H1 (cell line): ENCODE data around the gene RIPK4. TPM values are rescaled to one million over a fixed set of nuclear protein-coding genes. Genes with fewer than 3 reads are reported as not detected.

Experiments
- CTCF ChIA-PET: fragments of 300-600 bp; sonication (Branson Sonifier 250); formaldehyde crosslinking; loops from one replicate; lab custom pipeline; 2021; ENCODE audit not compliant: partially characterized antibody; lab: Charles Lee
- POLR2A ChIA-PET: fragments of 300-600 bp; sonication (Branson Sonifier 250); formaldehyde crosslinking; loops from one replicate; lab custom pipeline; 2021; ENCODE audit warnings: inconsistent platforms; ENCODE audit not compliant: partially characterized antibody; lab: Charles Lee
- DNase-seq, 2 experiments: peaks; one replicate each; pipeline versions ENCODE4 v3.0.0 to v3.0.0-alpha.2; 2010 to 2022; ENCODE audit warnings: low spot score in 2 of 2, low read depth in 1 of 2, mixed read lengths in 1 of 2
- FAIRE-seq: peaks from 2 replicates; lab custom pipeline; 2011; peaks lifted over from hg19 to GRCh38; lab: Jason Lieb, UNC
- H2AFZ ChIP-seq: 2 replicates; pipeline ENCODE4 v1.8.1; 2012; ENCODE audit warnings: low read length, inconsistent platforms
- H2AK5ac ChIP-seq: 2 replicates; pipeline ENCODE4 v1.6.1; 2013; ENCODE audit warnings: low read depth, low read length
- H2BK120ac ChIP-seq: replicated peaks from 2 replicates; pipeline ENCODE3; 2013; ENCODE audit warnings: low read depth, low read length, inconsistent platforms
- H2BK12ac ChIP-seq: 2 replicates; pipeline ENCODE4 v1.6.1; 2013; ENCODE audit warnings: low read depth, low read length
- H2BK15ac ChIP-seq: 2 replicates; pipeline ENCODE4 v1.6.1; 2013; ENCODE audit warnings: low read length
- H2BK20ac ChIP-seq: 2 replicates; pipeline ENCODE4 v1.6.1; 2013; ENCODE audit warnings: low read length
- H2BK5ac ChIP-seq: 2 replicates; pipeline ENCODE4 v1.6.1; 2013; ENCODE audit warnings: low read depth, low read length
- H3K14ac ChIP-seq: 2 replicates; pipeline ENCODE4 v1.6.1; 2013; ENCODE audit warnings: inconsistent platforms; ENCODE audit not compliant: insufficient read length
- H3K18ac ChIP-seq: 2 replicates; pipeline ENCODE4 v1.6.1; 2013; ENCODE audit warnings: low read length; ENCODE audit errors: extremely low read depth
- H3K23ac ChIP-seq: 2 replicates; pipeline ENCODE4 v1.6.1; 2013; ENCODE audit warnings: inconsistent platforms; ENCODE audit not compliant: insufficient read length
- H3K23me2 ChIP-seq: 2 replicates; pipeline ENCODE4 v1.6.1; 2013; ENCODE audit warnings: low read depth, low read length
- H3K27ac ChIP-seq: 2 replicates; pipeline ENCODE4 v1.6.1; 2011; ENCODE audit warnings: low read depth, low read length, inconsistent platforms
- H3K27me3 ChIP-seq, 4 experiments: replicated peaks in 1 of 4; 1 replicate in 1 of 4; 2 replicates in 3 of 4; pipeline versions ENCODE4 v1.6.1 to v1.8.1; 2011 to 2013; ENCODE audit warnings: low read length in 3 of 4, mild to moderate bottlenecking in 3 of 4, inconsistent platforms in 2 of 4, mixed read lengths in 2 of 4, moderate library complexity in 1 of 4; ENCODE audit not compliant: control insufficient read depth in 3 of 4, insufficient read depth in 3 of 4; ENCODE audit errors: extremely low read depth in 1 of 4
- H3K36me3 ChIP-seq, 4 experiments: 2 replicates each; pipeline versions ENCODE4 v1.6.1 to v1.8.1; 2011 to 2013; ENCODE audit warnings: mild to moderate bottlenecking in 4 of 4, low read length in 3 of 4, moderate library complexity in 2 of 4, control low read depth in 1 of 4, inconsistent platforms in 1 of 4; ENCODE audit not compliant: insufficient read depth in 4 of 4, control insufficient read depth in 2 of 4
- H3K4ac ChIP-seq: replicated peaks from 2 replicates; pipeline ENCODE3; 2013; ENCODE audit warnings: low read length, low read depth, mixed read lengths, inconsistent platforms; ENCODE audit not compliant: insufficient read length
- H3K4me1 ChIP-seq, 4 experiments: replicated peaks in 1 of 4; 1 replicate in 1 of 4; 2 replicates in 3 of 4; pipeline versions ENCODE4 v1.6.1 to v1.8.1; 2011 to 2013; ENCODE audit warnings: low read length in 3 of 4, inconsistent platforms in 2 of 4, mixed read lengths in 1 of 4; ENCODE audit not compliant: insufficient read depth in 4 of 4, control insufficient read depth in 3 of 4
- H3K4me2 ChIP-seq, 2 experiments: 2 replicates each; pipeline versions ENCODE4 v1.6.1 to v1.8.1; 2011 to 2013; ENCODE audit warnings: low read depth in 2 of 2, low read length in 2 of 2, control low read depth in 1 of 2, inconsistent platforms in 1 of 2, mild to moderate bottlenecking in 1 of 2; ENCODE audit not compliant: insufficient read depth in 1 of 2
- H3K4me3 ChIP-seq, 4 experiments: fragments of 200-600, 300-600 bp in 1 of 4; sonication (generic), shearing (Covaris generic), sonication (Bioruptor Twin) in 1 of 4; 2 replicates each; pipeline versions ENCODE4 v1.5.1 to v1.8.1; 2011 to 2016; ENCODE audit warnings: low read length in 4 of 4, low read depth in 3 of 4, control low read depth in 2 of 4, inconsistent platforms in 2 of 4, mild to moderate bottlenecking in 2 of 4, mixed read lengths in 1 of 4, moderate library complexity in 1 of 4; ENCODE audit not compliant: insufficient read depth in 2 of 4; ENCODE audit errors: extremely low read depth in 1 of 4
- H3K56ac ChIP-seq: replicated peaks from 2 replicates; pipeline ENCODE3; 2013; ENCODE audit warnings: low read depth, mild to moderate bottlenecking, mixed read lengths, low read length, inconsistent platforms; ENCODE audit not compliant: insufficient read length
- H3K79me1 ChIP-seq: 2 replicates; pipeline ENCODE4 v1.6.1; 2013; ENCODE audit warnings: low read depth, low read length, control low read depth
- H3K79me2 ChIP-seq, 2 experiments: 2 replicates each; pipeline versions ENCODE4 v1.6.1 to v1.8.1; 2012 to 2013; ENCODE audit warnings: low read length in 2 of 2, mild to moderate bottlenecking in 2 of 2, inconsistent platforms in 1 of 2; ENCODE audit not compliant: insufficient read depth in 2 of 2, control insufficient read depth in 1 of 2
- H3K9ac ChIP-seq, 4 experiments: replicated peaks in 1 of 4; 1 replicate in 1 of 4; 2 replicates in 3 of 4; pipeline versions ENCODE4 v1.6.1 to v1.8.1; 2011 to 2013; ENCODE audit warnings: low read depth in 3 of 4, low read length in 3 of 4, control low read depth in 2 of 4, mild to moderate bottlenecking in 2 of 4, moderate library complexity in 2 of 4, inconsistent platforms in 1 of 4; ENCODE audit errors: extremely low read depth in 1 of 4
- H3K9me3 ChIP-seq, 2 experiments: 2 replicates each; pipeline versions ENCODE4 v1.6.1 to v1.8.1; 2012 to 2013; ENCODE audit warnings: mild to moderate bottlenecking in 2 of 2, moderate library complexity in 2 of 2, control low read depth in 1 of 2, inconsistent platforms in 1 of 2, low read depth in 1 of 2, low read length in 1 of 2, mixed read lengths in 1 of 2; ENCODE audit not compliant: insufficient read depth in 2 of 2
- H4K20me1 ChIP-seq, 2 experiments: replicated peaks in 1 of 2; 2 replicates each; pipeline versions ENCODE3 to v1.8.1; 2011 to 2013; ENCODE audit warnings: inconsistent platforms in 2 of 2, low read length in 2 of 2, mild to moderate bottlenecking in 1 of 2; ENCODE audit not compliant: insufficient read depth in 2 of 2, control insufficient read depth in 1 of 2
- H4K5ac ChIP-seq: 2 replicates; pipeline ENCODE4 v1.6.1; 2013; ENCODE audit warnings: low read length, low read depth, mixed read lengths, inconsistent platforms; ENCODE audit not compliant: insufficient read length
- H4K8ac ChIP-seq: 2 replicates; pipeline ENCODE4 v1.8.0; 2013; ENCODE audit warnings: mild to moderate bottlenecking, moderate library complexity, low read length, inconsistent platforms; ENCODE audit not compliant: insufficient read depth; ENCODE audit errors: extremely low read depth
- H4K91ac ChIP-seq: replicated peaks from 2 replicates; pipeline ENCODE3; 2013; ENCODE audit warnings: low read length, mixed read lengths, inconsistent platforms; ENCODE audit not compliant: insufficient read length
- ATF2 ChIP-seq: IDR thresholded peaks from 2 replicates; pipeline ENCODE4 v1.6.1; 2012; ENCODE audit warnings: low read length, inconsistent platforms
- HDAC2 ChIP-seq, 2 experiments: fragments of 300-600 bp in 1 of 2; sonication (generic) in 1 of 2; IDR thresholded peaks; 2 replicates each; pipeline ENCODE4 v1.6.1; 2011 to 2012; ENCODE audit warnings: low read depth in 2 of 2, low read length in 2 of 2, mild to moderate bottlenecking in 2 of 2, moderate library complexity in 2 of 2, borderline replicate concordance in 1 of 2, inconsistent platforms in 1 of 2
- MAFK ChIP-seq: IDR thresholded peaks from 2 replicates; pipeline ENCODE4 v1.6.1; 2012; ENCODE audit warnings: low read depth, mild to moderate bottlenecking, improper control_type of control experiment, low read length
- MAX ChIP-seq: IDR thresholded peaks from 2 replicates; pipeline ENCODE4 v1.6.1; 2012; ENCODE audit warnings: inconsistent platforms
- SP2 ChIP-seq: IDR thresholded peaks from 2 replicates; pipeline ENCODE4 v1.6.1; 2012; ENCODE audit warnings: mild to moderate bottlenecking, low read length, inconsistent platforms
- TAF1 ChIP-seq: IDR thresholded peaks from 2 replicates; pipeline ENCODE4 v1.6.1; 2011; ENCODE audit warnings: mild to moderate bottlenecking, low read depth, low read length
- TAF7 ChIP-seq: optimal IDR thresholded peaks from 2 replicates; pipeline ENCODE3; 2011; ENCODE audit warnings: low read depth, mild to moderate bottlenecking, inconsistent platforms, low read length, moderate library complexity, borderline replicate concordance
- TEAD4 ChIP-seq: IDR thresholded peaks from 2 replicates; pipeline ENCODE4 v1.6.1; 2012; ENCODE audit warnings: low read depth, low read length, inconsistent platforms, mixed read lengths
- ZNF274 ChIP-seq: IDR thresholded peaks from 2 replicates; pipeline ENCODE4 v1.7.0; 2012; ENCODE audit warnings: low read length, borderline replicate concordance; ENCODE audit errors: extremely low read depth
- WGBS, 2 experiments: shearing (Covaris generic) in 1 of 2; methylation state at CpG; one replicate each; pipeline versions ENCODE4 v1.1.6 to v1.1.7; 2013 to 2015; ENCODE audit warnings: low lambda C conversion rate in 2 of 2, mixed read lengths in 2 of 2, inconsistent platforms in 1 of 2, low coverage in 1 of 2, missing lambda C conversion rate in 1 of 2; ENCODE audit not compliant: insufficient replicate concordance in 2 of 2, insufficient coverage in 1 of 2, insufficient read length in 1 of 2; ENCODE audit errors: extremely low coverage in 1 of 2, missing lambda C conversion rate in 1 of 2; 5-methylcytosine and 5-hydroxymethylcytosine counted together
- polyA plus RNA-seq, 7 experiments: library from polyadenylated mRNA; depleted of rRNA in 3 of 7; stranded (reverse) in 5 of 7; unstranded in 2 of 7; fragments of >200 nt in 5 of 7; fragments of 200-250 nt in 2 of 7; gene quantifications; 1 replicate in 5 of 7; 2 replicates in 1 of 7; 4 replicates in 1 of 7; pipeline versions ENCODE4 v1.2.1 to v1.2.3, GENCODE V29; 2011 to 2013; ENCODE audit warnings: missing spikeins in 2 of 7, mixed read lengths in 2 of 7
- total RNA-seq: library from RNA; stranded (reverse); fragmentation: NEBNext Ultra II Directional; extraction: Animal tissue kit (Norgen Biotek cat#: 25700); gene quantifications from 2 replicates; pipeline ENCODE4 v1.2.1, GENCODE V29; 2021

The RIPK4 gene
- total and polyA plus RNA-seq, 2 of the 8 experiments (the other 6 are each of a cell fraction or from before 2014, with no cell fraction given): 2.7 to 5.6 TPM

- no peak for FAIRE-seq
- Histone ChIP-seq H2BK12ac (no peak overlapping the region), H3K79me2 (no peaks in the 10 kb centered on the region), H2AK5ac (no peak overlapping the region), H3K4me3 (no peak overlapping the region), H3K14ac (no peak overlapping the region), H3K4me2 (no peak overlapping the region), H2AFZ (peak overlapping the region; percentile 58), H2BK120ac (no peak overlapping the region), H3K36me3 (no peaks in the 10 kb centered on the region), H3K27ac (no peak overlapping the region), H2BK20ac (no peak overlapping the region), H2BK5ac (no peak overlapping the region), H3K4ac (no peak overlapping the region), H3K9ac (no peak overlapping the region), H3K23ac (no peak overlapping the region), H3K9me3 (peaks cover 0 to under 1% of the 10 kb centered on the region in 2 experiments; a peak in 1 of 4 replicates), H4K8ac (no peak overlapping the region), H3K56ac (no peak overlapping the region), H3K27me3 (no peaks in the 10 kb centered on the region), H3K23me2 (peaks cover 1% of the 10 kb centered on the region; the same call in 1 of the 2 replicates), H2BK15ac (no peak overlapping the region), H3K18ac (no peak overlapping the region), H3K79me1 (no peaks in the 10 kb centered on the region), H3K4me1 (no peaks in the 10 kb centered on the region), H4K20me1 (no peaks in the 10 kb centered on the region), H4K91ac (no peak overlapping the region), H4K5ac (no peak overlapping the region)
- no peak for DNase-seq
- ChIA-PET CTCF (interaction anchor here (0.6 to 2.3 kb wide), 4 partner anchors 8 to 177 kb away, joined by 3 to 6 read pairs (median 4); no protein-coding TSS in a partner anchor), POLR2A (interaction anchor here (0.6 kb wide), 1 partner anchor 24 kb away, joined by 3 read pairs; no protein-coding TSS in a partner anchor)
- WGBS, 2 experiments: 84% methylated on average over 13 of the region's 13 CpGs; no CpG with 5 or more reads in 1 of the 2 experiments
- TF ChIP-seq SP2: no peak
- TF ChIP-seq MAFK: no peak
- TF ChIP-seq TEAD4: no peak
- TF ChIP-seq ATF2: no peak
- TF ChIP-seq MAX: no peak
- TF ChIP-seq TAF1: no peak
- no peak for TF ChIP-seq ZNF274
- TF ChIP-seq HDAC2 (IDR thresholded peaks at IDR 0.05; ENCODE audit: borderline replicate concordance in 1 of 2, low read depth in 2 of 2, low read length in 2 of 2): no peak
- no peak for TF ChIP-seq TAF7
Measured at GRCh38 chr21:41786509-41786987, 19.7 kb upstream of the RIPK4 start.
